Measurements from ENCODE around the gene PDZRN4.

DNA sequence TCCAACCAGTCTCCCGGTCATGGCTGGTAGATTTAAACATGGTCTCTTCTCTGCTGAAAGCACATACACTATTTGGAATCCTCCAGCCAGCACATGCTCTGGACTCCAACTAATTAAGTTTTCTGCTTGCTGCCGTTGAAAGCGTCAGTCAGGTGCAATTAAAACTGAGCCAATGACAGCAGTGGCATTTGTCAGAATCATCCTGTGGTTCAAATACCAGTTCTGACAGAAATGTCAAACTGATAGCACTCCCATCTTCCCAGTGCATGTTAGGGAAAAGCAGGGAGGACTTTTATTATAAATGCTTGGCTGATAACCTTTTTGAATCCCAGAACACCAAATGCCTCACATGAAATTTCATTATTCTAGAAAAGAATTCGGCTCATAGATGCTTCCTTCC, 401.8 kb downstream of the PDZRN4 start:
- TF ChIP-seq POLR2A (IDR thresholded peaks at IDR 0.05; ENCODE audit: low read length): no peak
- TF ChIP-seq, protein P1, sequence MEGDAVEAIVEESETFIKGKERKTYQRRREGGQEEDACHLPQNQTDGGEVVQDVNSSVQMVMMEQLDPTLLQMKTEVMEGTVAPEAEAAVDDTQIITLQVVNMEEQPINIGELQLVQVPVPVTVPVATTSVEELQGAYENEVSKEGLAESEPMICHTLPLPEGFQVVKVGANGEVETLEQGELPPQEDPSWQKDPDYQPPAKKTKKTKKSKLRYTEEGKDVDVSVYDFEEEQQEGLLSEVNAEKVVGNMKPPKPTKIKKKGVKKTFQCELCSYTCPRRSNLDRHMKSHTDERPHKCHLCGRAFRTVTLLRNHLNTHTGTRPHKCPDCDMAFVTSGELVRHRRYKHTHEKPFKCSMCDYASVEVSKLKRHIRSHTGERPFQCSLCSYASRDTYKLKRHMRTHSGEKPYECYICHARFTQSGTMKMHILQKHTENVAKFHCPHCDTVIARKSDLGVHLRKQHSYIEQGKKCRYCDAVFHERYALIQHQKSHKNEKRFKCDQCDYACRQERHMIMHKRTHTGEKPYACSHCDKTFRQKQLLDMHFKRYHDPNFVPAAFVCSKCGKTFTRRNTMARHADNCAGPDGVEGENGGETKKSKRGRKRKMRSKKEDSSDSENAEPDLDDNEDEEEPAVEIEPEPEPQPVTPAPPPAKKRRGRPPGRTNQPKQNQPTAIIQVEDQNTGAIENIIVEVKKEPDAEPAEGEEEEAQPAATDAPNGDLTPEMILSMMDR (IDR thresholded peaks at IDR 0.05): no peak
- TF ChIP-seq, protein P2, sequence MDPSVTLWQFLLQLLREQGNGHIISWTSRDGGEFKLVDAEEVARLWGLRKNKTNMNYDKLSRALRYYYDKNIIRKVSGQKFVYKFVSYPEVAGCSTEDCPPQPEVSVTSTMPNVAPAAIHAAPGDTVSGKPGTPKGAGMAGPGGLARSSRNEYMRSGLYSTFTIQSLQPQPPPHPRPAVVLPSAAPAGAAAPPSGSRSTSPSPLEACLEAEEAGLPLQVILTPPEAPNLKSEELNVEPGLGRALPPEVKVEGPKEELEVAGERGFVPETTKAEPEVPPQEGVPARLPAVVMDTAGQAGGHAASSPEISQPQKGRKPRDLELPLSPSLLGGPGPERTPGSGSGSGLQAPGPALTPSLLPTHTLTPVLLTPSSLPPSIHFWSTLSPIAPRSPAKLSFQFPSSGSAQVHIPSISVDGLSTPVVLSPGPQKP (IDR thresholded peaks at IDR 0.05; ENCODE audit: low read depth, low read length): no peak
